Measurements from ENCODE around the gene SEC24D.

Gene SEC24D

GRCh38 chr4:118730683-118731082, 105.2 kb downstream of the SEC24D start:
- Histone ChIP-seq H3K36me3 (ENCODE audit: control insufficient read depth, low read length) (peaks cover 42% of the 10 kb centered on the region), H3K27me3 (ENCODE audit: control insufficient read depth, low read length) (no peaks in the 10 kb centered on the region), H3K27ac (ENCODE audit: low read depth, low read length) (no peak overlapping the region), H3K9me3 (ENCODE audit: control insufficient read depth, insufficient read depth, low read length) (no peaks in the 10 kb centered on the region), H3K4me1 (ENCODE audit: control insufficient read depth, low read length) (peaks cover 2% of the 10 kb centered on the region; the same call in 1 of the 2 replicates), H3K9me2 (replicated peaks; ENCODE audit: control insufficient read depth, low read length) (no peaks in the 10 kb centered on the region), H4K20me1 (ENCODE audit: control insufficient read depth, insufficient read depth, low read depth, low read length) (no peaks in the 10 kb centered on the region), H3K79me2 (ENCODE audit: control insufficient read depth, low read length) (no peaks in the 10 kb centered on the region), H3K4me2 (ENCODE audit: low read length) (no peak overlapping the region), H3F3A (ENCODE audit: control insufficient read depth, insufficient read depth) (no peaks in the 10 kb centered on the region), H3K4me3 (ENCODE audit: low read length) (no peak overlapping the region)
- no peak for TF ChIP-seq CTCF (IDR thresholded peaks at IDR 0.05; ENCODE audit: low read depth, low read length, poor library complexity, severe bottlenecking)
- TF ChIP-seq EZH2phosphoT487 (IDR thresholded peaks at IDR 0.05; ENCODE audit: borderline replicate concordance, low read length): no peak

- no peak overlapping the region for H3K27ac ChIP-seq (ENCODE audit: low read depth, low read length)
- H3K27me3 ChIP-seq (ENCODE audit: control insufficient read depth, low read length): no peaks in the 10 kb centered on the region
- no peak overlapping the region for H3K4me2 ChIP-seq (ENCODE audit: low read length)
- no peaks in the 10 kb centered on the region for H3K9me2 ChIP-seq (replicated peaks; ENCODE audit: control insufficient read depth, low read length)
- no peaks in the 10 kb centered on the region for H3K9me3 ChIP-seq (ENCODE audit: control insufficient read depth, insufficient read depth, low read length)
- no peaks in the 10 kb centered on the region for H3F3A ChIP-seq (ENCODE audit: control insufficient read depth, insufficient read depth)
- peaks cover 49% of the 10 kb centered on the region for H3K36me3 ChIP-seq (ENCODE audit: control insufficient read depth, low read length)
- H4K20me1 ChIP-seq (ENCODE audit: control insufficient read depth, insufficient read depth, low read depth, low read length): no peaks in the 10 kb centered on the region
- H3K79me2 ChIP-seq (ENCODE audit: control insufficient read depth, low read length): no peaks in the 10 kb centered on the region
- TF ChIP-seq EZH2phosphoT487 (IDR thresholded peaks at IDR 0.05; ENCODE audit: borderline replicate concordance, low read length): no peak
- no peak for TF ChIP-seq CTCF (IDR thresholded peaks at IDR 0.05; ENCODE audit: low read depth, low read length, poor library complexity, severe bottlenecking)
- H3K4me1 ChIP-seq (ENCODE audit: control insufficient read depth, low read length): peaks cover 2% of the 10 kb centered on the region; the same call in 1 of the 2 replicates
- no peak overlapping the region for H3K4me3 ChIP-seq (ENCODE audit: low read length)
These were observed 106.3 kb downstream of the SEC24D start for GRCh38 chr4:118729287-118730286.

- Histone ChIP-seq H3K4me1 (ENCODE audit: control insufficient read depth, low read length) (peaks cover 2% of the 10 kb centered on the region; the same call in 1 of the 2 replicates), H3K4me2 (ENCODE audit: low read length) (no peak overlapping the region), H3K4me3 (ENCODE audit: low read length) (no peak overlapping the region), H3K79me2 (ENCODE audit: control insufficient read depth, low read length) (no peaks in the 10 kb centered on the region), H3K27me3 (ENCODE audit: control insufficient read depth, low read length) (no peaks in the 10 kb centered on the region), H4K20me1 (ENCODE audit: control insufficient read depth, insufficient read depth, low read depth, low read length) (no peaks in the 10 kb centered on the region), H3F3A (ENCODE audit: control insufficient read depth, insufficient read depth) (no peaks in the 10 kb centered on the region), H3K9me2 (replicated peaks; ENCODE audit: control insufficient read depth, low read length) (no peaks in the 10 kb centered on the region), H3K27ac (ENCODE audit: low read depth, low read length) (no peak overlapping the region), H3K9me3 (ENCODE audit: control insufficient read depth, insufficient read depth, low read length) (no peaks in the 10 kb centered on the region), H3K36me3 (ENCODE audit: control insufficient read depth, low read length) (peaks cover 52% of the 10 kb centered on the region)
- TF ChIP-seq CTCF (IDR thresholded peaks at IDR 0.05; ENCODE audit: low read depth, low read length, poor library complexity, severe bottlenecking) (no peak), EZH2phosphoT487 (IDR thresholded peaks at IDR 0.05; ENCODE audit: borderline replicate concordance, low read length) (no peak)
These were observed 108.6 kb downstream of the SEC24D start for GRCh38 chr4:118727360-118727759.

Data from DOHH2 (cell line).